H1 (cell line): ENCODE data around the gene CAMTA1. TPM values are rescaled to one million over a fixed set of nuclear protein-coding genes. Genes with fewer than 3 reads are reported as not detected.
A peak's percentile ranks its signal among the peaks of the same experiment; 100 is the strongest.

Experiments
- CTCF ChIA-PET: fragments of 300-600 bp; sonication (Branson Sonifier 250); formaldehyde crosslinking; loops from one replicate; lab custom pipeline; 2021; ENCODE audit not compliant: partially characterized antibody; lab: Charles Lee
- POLR2A ChIA-PET: fragments of 300-600 bp; sonication (Branson Sonifier 250); formaldehyde crosslinking; loops from one replicate; lab custom pipeline; 2021; ENCODE audit warnings: inconsistent platforms; ENCODE audit not compliant: partially characterized antibody; lab: Charles Lee
- DNase-seq, 2 experiments: peaks; one replicate each; pipeline versions ENCODE4 v3.0.0 to v3.0.0-alpha.2; 2010 to 2022; ENCODE audit warnings: low spot score in 2 of 2, low read depth in 1 of 2, mixed read lengths in 1 of 2
- FAIRE-seq: peaks from 2 replicates; lab custom pipeline; 2011; peaks lifted over from hg19 to GRCh38; lab: Jason Lieb, UNC
- H2AFZ ChIP-seq: 2 replicates; pipeline ENCODE4 v1.8.1; 2012; ENCODE audit warnings: low read length, inconsistent platforms
- H2AK5ac ChIP-seq: 2 replicates; pipeline ENCODE4 v1.6.1; 2013; ENCODE audit warnings: low read depth, low read length
- H2BK120ac ChIP-seq: replicated peaks from 2 replicates; pipeline ENCODE3; 2013; ENCODE audit warnings: low read depth, low read length, inconsistent platforms
- H2BK12ac ChIP-seq: 2 replicates; pipeline ENCODE4 v1.6.1; 2013; ENCODE audit warnings: low read depth, low read length
- H2BK15ac ChIP-seq: 2 replicates; pipeline ENCODE4 v1.6.1; 2013; ENCODE audit warnings: low read length
- H2BK20ac ChIP-seq: 2 replicates; pipeline ENCODE4 v1.6.1; 2013; ENCODE audit warnings: low read length
- H2BK5ac ChIP-seq: 2 replicates; pipeline ENCODE4 v1.6.1; 2013; ENCODE audit warnings: low read depth, low read length
- H3K14ac ChIP-seq: 2 replicates; pipeline ENCODE4 v1.6.1; 2013; ENCODE audit warnings: inconsistent platforms; ENCODE audit not compliant: insufficient read length
- H3K18ac ChIP-seq: 2 replicates; pipeline ENCODE4 v1.6.1; 2013; ENCODE audit warnings: low read length; ENCODE audit errors: extremely low read depth
- H3K23ac ChIP-seq: 2 replicates; pipeline ENCODE4 v1.6.1; 2013; ENCODE audit warnings: inconsistent platforms; ENCODE audit not compliant: insufficient read length
- H3K23me2 ChIP-seq: 2 replicates; pipeline ENCODE4 v1.6.1; 2013; ENCODE audit warnings: low read depth, low read length
- H3K27ac ChIP-seq: 2 replicates; pipeline ENCODE4 v1.6.1; 2011; ENCODE audit warnings: low read depth, low read length, inconsistent platforms
- H3K27me3 ChIP-seq, 4 experiments: replicated peaks in 1 of 4; 1 replicate in 1 of 4; 2 replicates in 3 of 4; pipeline versions ENCODE4 v1.6.1 to v1.8.1; 2011 to 2013; ENCODE audit warnings: low read length in 3 of 4, mild to moderate bottlenecking in 3 of 4, inconsistent platforms in 2 of 4, mixed read lengths in 2 of 4, moderate library complexity in 1 of 4; ENCODE audit not compliant: control insufficient read depth in 3 of 4, insufficient read depth in 3 of 4; ENCODE audit errors: extremely low read depth in 1 of 4
- H3K36me3 ChIP-seq, 4 experiments: 2 replicates each; pipeline versions ENCODE4 v1.6.1 to v1.8.1; 2011 to 2013; ENCODE audit warnings: mild to moderate bottlenecking in 4 of 4, low read length in 3 of 4, moderate library complexity in 2 of 4, control low read depth in 1 of 4, inconsistent platforms in 1 of 4; ENCODE audit not compliant: insufficient read depth in 4 of 4, control insufficient read depth in 2 of 4
- H3K4ac ChIP-seq: replicated peaks from 2 replicates; pipeline ENCODE3; 2013; ENCODE audit warnings: low read length, low read depth, mixed read lengths, inconsistent platforms; ENCODE audit not compliant: insufficient read length
- H3K4me1 ChIP-seq, 4 experiments: replicated peaks in 1 of 4; 1 replicate in 1 of 4; 2 replicates in 3 of 4; pipeline versions ENCODE4 v1.6.1 to v1.8.1; 2011 to 2013; ENCODE audit warnings: low read length in 3 of 4, inconsistent platforms in 2 of 4, mixed read lengths in 1 of 4; ENCODE audit not compliant: insufficient read depth in 4 of 4, control insufficient read depth in 3 of 4
- H3K4me2 ChIP-seq, 2 experiments: 2 replicates each; pipeline versions ENCODE4 v1.6.1 to v1.8.1; 2011 to 2013; ENCODE audit warnings: low read depth in 2 of 2, low read length in 2 of 2, control low read depth in 1 of 2, inconsistent platforms in 1 of 2, mild to moderate bottlenecking in 1 of 2; ENCODE audit not compliant: insufficient read depth in 1 of 2
- H3K4me3 ChIP-seq, 4 experiments: fragments of 200-600, 300-600 bp in 1 of 4; sonication (generic), shearing (Covaris generic), sonication (Bioruptor Twin) in 1 of 4; 2 replicates each; pipeline versions ENCODE4 v1.5.1 to v1.8.1; 2011 to 2016; ENCODE audit warnings: low read length in 4 of 4, low read depth in 3 of 4, control low read depth in 2 of 4, inconsistent platforms in 2 of 4, mild to moderate bottlenecking in 2 of 4, mixed read lengths in 1 of 4, moderate library complexity in 1 of 4; ENCODE audit not compliant: insufficient read depth in 2 of 4; ENCODE audit errors: extremely low read depth in 1 of 4
- H3K56ac ChIP-seq: replicated peaks from 2 replicates; pipeline ENCODE3; 2013; ENCODE audit warnings: low read depth, mild to moderate bottlenecking, mixed read lengths, low read length, inconsistent platforms; ENCODE audit not compliant: insufficient read length
- H3K79me1 ChIP-seq: 2 replicates; pipeline ENCODE4 v1.6.1; 2013; ENCODE audit warnings: low read depth, low read length, control low read depth
- H3K79me2 ChIP-seq, 2 experiments: 2 replicates each; pipeline versions ENCODE4 v1.6.1 to v1.8.1; 2012 to 2013; ENCODE audit warnings: low read length in 2 of 2, mild to moderate bottlenecking in 2 of 2, inconsistent platforms in 1 of 2; ENCODE audit not compliant: insufficient read depth in 2 of 2, control insufficient read depth in 1 of 2
- H3K9ac ChIP-seq, 4 experiments: replicated peaks in 1 of 4; 1 replicate in 1 of 4; 2 replicates in 3 of 4; pipeline versions ENCODE4 v1.6.1 to v1.8.1; 2011 to 2013; ENCODE audit warnings: low read depth in 3 of 4, low read length in 3 of 4, control low read depth in 2 of 4, mild to moderate bottlenecking in 2 of 4, moderate library complexity in 2 of 4, inconsistent platforms in 1 of 4; ENCODE audit errors: extremely low read depth in 1 of 4
- H3K9me3 ChIP-seq, 2 experiments: 2 replicates each; pipeline versions ENCODE4 v1.6.1 to v1.8.1; 2012 to 2013; ENCODE audit warnings: mild to moderate bottlenecking in 2 of 2, moderate library complexity in 2 of 2, control low read depth in 1 of 2, inconsistent platforms in 1 of 2, low read depth in 1 of 2, low read length in 1 of 2, mixed read lengths in 1 of 2; ENCODE audit not compliant: insufficient read depth in 2 of 2
- H4K20me1 ChIP-seq, 2 experiments: replicated peaks in 1 of 2; 2 replicates each; pipeline versions ENCODE3 to v1.8.1; 2011 to 2013; ENCODE audit warnings: inconsistent platforms in 2 of 2, low read length in 2 of 2, mild to moderate bottlenecking in 1 of 2; ENCODE audit not compliant: insufficient read depth in 2 of 2, control insufficient read depth in 1 of 2
- H4K5ac ChIP-seq: 2 replicates; pipeline ENCODE4 v1.6.1; 2013; ENCODE audit warnings: low read length, low read depth, mixed read lengths, inconsistent platforms; ENCODE audit not compliant: insufficient read length
- H4K8ac ChIP-seq: 2 replicates; pipeline ENCODE4 v1.8.0; 2013; ENCODE audit warnings: mild to moderate bottlenecking, moderate library complexity, low read length, inconsistent platforms; ENCODE audit not compliant: insufficient read depth; ENCODE audit errors: extremely low read depth
- H4K91ac ChIP-seq: replicated peaks from 2 replicates; pipeline ENCODE3; 2013; ENCODE audit warnings: low read length, mixed read lengths, inconsistent platforms; ENCODE audit not compliant: insufficient read length
- ATF3 ChIP-seq: IDR thresholded peaks from 2 replicates; pipeline ENCODE4 v1.6.1; 2011; ENCODE audit warnings: low read depth, mild to moderate bottlenecking, low read length; ENCODE audit not compliant: insufficient read depth
- BRCA1 ChIP-seq: IDR thresholded peaks from 2 replicates; pipeline ENCODE4 v1.6.1; 2012; ENCODE audit warnings: low read depth, low read length, improper control_type of control experiment
- CBX5 ChIP-seq: fragments of 300-800, 300-1000 bp; sonication (generic); IDR thresholded peaks from 2 replicates; pipeline ENCODE4 v1.7.1; 2016; ENCODE audit warnings: antibody characterized with exemption, low read length, low read depth
- JUN ChIP-seq: IDR thresholded peaks from 2 replicates; pipeline ENCODE4 v1.6.1; 2011; ENCODE audit warnings: low read depth, mild to moderate bottlenecking, improper control_type of control experiment, low read length
- NRF1 ChIP-seq: IDR thresholded peaks from 2 replicates; pipeline ENCODE4 v1.6.1; 2011; ENCODE audit warnings: mild to moderate bottlenecking, low read depth, low read length, improper control_type of control experiment
- SUZ12 ChIP-seq: fragments of 200-600 bp; sonication (generic); IDR thresholded peaks from 2 replicates; pipeline ENCODE4 v1.6.1; 2012; ENCODE audit warnings: mild to moderate bottlenecking, inconsistent platforms, low read length, moderate library complexity, mixed read lengths
- TAF1 ChIP-seq: IDR thresholded peaks from 2 replicates; pipeline ENCODE4 v1.6.1; 2011; ENCODE audit warnings: mild to moderate bottlenecking, low read depth, low read length
- ZNF274 ChIP-seq: IDR thresholded peaks from 2 replicates; pipeline ENCODE4 v1.7.0; 2012; ENCODE audit warnings: low read length, borderline replicate concordance; ENCODE audit errors: extremely low read depth
- WGBS, 2 experiments: shearing (Covaris generic) in 1 of 2; methylation state at CpG; one replicate each; pipeline versions ENCODE4 v1.1.6 to v1.1.7; 2013 to 2015; ENCODE audit warnings: low lambda C conversion rate in 2 of 2, mixed read lengths in 2 of 2, inconsistent platforms in 1 of 2, low coverage in 1 of 2, missing lambda C conversion rate in 1 of 2; ENCODE audit not compliant: insufficient replicate concordance in 2 of 2, insufficient coverage in 1 of 2, insufficient read length in 1 of 2; ENCODE audit errors: extremely low coverage in 1 of 2, missing lambda C conversion rate in 1 of 2; 5-methylcytosine and 5-hydroxymethylcytosine counted together
- polyA plus RNA-seq, 7 experiments: library from polyadenylated mRNA; depleted of rRNA in 3 of 7; stranded (reverse) in 5 of 7; unstranded in 2 of 7; fragments of >200 nt in 5 of 7; fragments of 200-250 nt in 2 of 7; gene quantifications; 1 replicate in 5 of 7; 2 replicates in 1 of 7; 4 replicates in 1 of 7; pipeline versions ENCODE4 v1.2.1 to v1.2.3, GENCODE V29; 2011 to 2013; ENCODE audit warnings: missing spikeins in 2 of 7, mixed read lengths in 2 of 7
- total RNA-seq: library from RNA; stranded (reverse); fragmentation: NEBNext Ultra II Directional; extraction: Animal tissue kit (Norgen Biotek cat#: 25700); gene quantifications from 2 replicates; pipeline ENCODE4 v1.2.1, GENCODE V29; 2021

The CAMTA1 gene
- total and polyA plus RNA-seq, 2 of the 8 experiments (the other 6 are each of a cell fraction or from before 2014, with no cell fraction given): 65.0 to 119 TPM

- Histone ChIP-seq H3K23me2 (no peaks in the 10 kb centered on the region), H2BK20ac (no peak overlapping the region), H3K4me2 (peak overlapping the region in 1 of 2 experiments; percentile 61; a peak in 2 of 4 replicates), H3K23ac (no peak overlapping the region), H3K9me3 (no peaks in the 10 kb centered on the region), H2BK120ac (peak overlapping the region; percentile 3), H2AK5ac (no peak overlapping the region), H2AFZ (no peak overlapping the region), H3K27ac (no peak overlapping the region), H3K14ac (no peak overlapping the region), H3K56ac (no peak overlapping the region), H4K5ac (no peak overlapping the region), H3K4ac (no peak overlapping the region), H3K9ac (no peak overlapping the region), H3K4me3 (no peak overlapping the region), H3K79me1 (no peaks in the 10 kb centered on the region), H3K36me3 (no peaks in the 10 kb centered on the region), H3K27me3 (peaks cover 0 to 4% (median 2%) of the 10 kb centered on the region in 4 experiments; a peak in 3 of 7 replicates), H3K18ac (peak overlapping the region; percentile 71; the same call in 1 of the 2 replicates), H4K91ac (peak overlapping the region; percentile 93), H3K4me1 (peaks cover 9 to 35% (median 27%) of the 10 kb centered on the region in 4 experiments), H3K79me2 (no peaks in the 10 kb centered on the region), H4K20me1 (no peaks in the 10 kb centered on the region), H2BK15ac (no peak overlapping the region), H2BK5ac (peak overlapping the region; percentile 93; the same call in 1 of the 2 replicates), H4K8ac (no peak overlapping the region), H2BK12ac (peak overlapping the region; percentile 90)
- no peak for TF ChIP-seq JUN
- TF ChIP-seq TAF1: no peak
- TF ChIP-seq ATF3: no peak
- TF ChIP-seq NRF1: no peak
- TF ChIP-seq CBX5: no peak
- TF ChIP-seq SUZ12: no peak
- TF ChIP-seq BRCA1: no peak
- no peak for TF ChIP-seq ZNF274
- ChIA-PET POLR2A (interaction anchor here (0.6 to 1.6 kb wide), 2 partner anchors 8 to 95 kb away, joined by 4 to 5 read pairs; no protein-coding TSS in a partner anchor), CTCF (interaction anchor here (0.8 to 2.2 kb wide), 6 partner anchors 17 to 92 kb away, joined by 3 to 8 read pairs (median 4); no protein-coding TSS in a partner anchor)
- FAIRE-seq (no peak), DNase-seq (no peak)
- 69% methylated on average over 11 of the region's 11 CpGs; no CpG with 5 or more reads in 1 of the 2 experiments for WGBS, 2 experiments
Observed at GRCh38 chr1:7535016-7535415, 749.8 kb downstream of the CAMTA1 start.
